Measurements from ENCODE around the gene BUB3.

DNA sequence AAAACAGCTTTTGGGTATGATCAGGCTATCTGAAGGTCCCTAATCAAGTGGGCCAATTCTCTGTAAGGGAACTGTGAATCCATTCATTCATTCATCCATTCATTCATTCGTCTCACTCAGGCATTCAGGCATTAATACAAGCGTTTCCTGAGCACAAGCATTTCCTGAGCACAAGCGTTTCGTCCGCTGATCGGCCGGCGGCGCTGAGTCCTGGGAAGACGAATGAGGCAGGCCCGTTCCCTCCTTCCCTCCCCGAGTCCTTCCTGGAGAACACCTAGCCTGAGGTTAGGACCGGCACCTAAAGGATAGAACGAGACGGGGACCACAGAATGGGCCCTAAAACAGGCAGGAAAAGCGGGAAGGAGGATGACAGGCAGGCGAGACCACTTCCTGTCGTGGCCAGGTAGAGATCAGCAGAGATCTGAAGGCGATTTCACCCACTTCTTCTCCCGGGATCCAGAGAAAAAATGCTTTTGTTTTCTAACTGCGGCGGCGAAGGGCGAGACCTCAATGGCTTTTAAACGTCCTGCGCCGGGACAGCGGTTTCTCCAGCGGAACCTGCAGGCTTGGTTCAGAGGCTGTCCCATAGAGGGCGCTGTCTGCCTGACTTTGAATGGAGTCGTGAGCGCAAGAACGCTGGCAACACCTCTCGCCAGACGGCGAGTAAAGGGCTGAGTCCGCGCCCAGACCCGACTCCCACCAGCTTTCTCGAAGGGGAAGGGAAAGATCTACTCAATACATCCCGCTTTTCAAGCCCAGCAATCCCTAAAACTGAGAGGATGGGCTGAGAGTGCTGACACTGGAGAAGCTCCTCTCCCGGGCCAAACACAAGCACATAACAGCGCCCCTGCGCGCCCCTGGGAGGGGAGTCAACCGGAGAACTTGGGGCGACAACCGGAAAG, 21.4 kb upstream of the BUB3 start:
- TF ChIP-seq, protein P1, sequence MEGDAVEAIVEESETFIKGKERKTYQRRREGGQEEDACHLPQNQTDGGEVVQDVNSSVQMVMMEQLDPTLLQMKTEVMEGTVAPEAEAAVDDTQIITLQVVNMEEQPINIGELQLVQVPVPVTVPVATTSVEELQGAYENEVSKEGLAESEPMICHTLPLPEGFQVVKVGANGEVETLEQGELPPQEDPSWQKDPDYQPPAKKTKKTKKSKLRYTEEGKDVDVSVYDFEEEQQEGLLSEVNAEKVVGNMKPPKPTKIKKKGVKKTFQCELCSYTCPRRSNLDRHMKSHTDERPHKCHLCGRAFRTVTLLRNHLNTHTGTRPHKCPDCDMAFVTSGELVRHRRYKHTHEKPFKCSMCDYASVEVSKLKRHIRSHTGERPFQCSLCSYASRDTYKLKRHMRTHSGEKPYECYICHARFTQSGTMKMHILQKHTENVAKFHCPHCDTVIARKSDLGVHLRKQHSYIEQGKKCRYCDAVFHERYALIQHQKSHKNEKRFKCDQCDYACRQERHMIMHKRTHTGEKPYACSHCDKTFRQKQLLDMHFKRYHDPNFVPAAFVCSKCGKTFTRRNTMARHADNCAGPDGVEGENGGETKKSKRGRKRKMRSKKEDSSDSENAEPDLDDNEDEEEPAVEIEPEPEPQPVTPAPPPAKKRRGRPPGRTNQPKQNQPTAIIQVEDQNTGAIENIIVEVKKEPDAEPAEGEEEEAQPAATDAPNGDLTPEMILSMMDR (conservative IDR thresholded peaks at IDR 0.05; ENCODE audit: low read depth, low read length): peak; percentile 77
- TF ChIP-seq EZH2 (IDR thresholded peaks at IDR 0.05; ENCODE audit: low read length, unreplicated experiment) (no peak), EZH2phosphoT487 (IDR thresholded peaks at IDR 0.05; ENCODE audit: borderline replicate concordance, low read length) (no peak)
